GM19463 (cell line): Measurements from ENCODE around the gene TMPRSS7.

Experiments used
- ATAC-seq: cut with Tn5 transposase; IDR thresholded peaks from one replicate; pipeline ENCODE4 v1.9.1; 2021; ENCODE audit warnings: mild to moderate bottlenecking, moderate library complexity; ENCODE audit not compliant: unreplicated experiment

TMPRSS7 gene

DNA sequence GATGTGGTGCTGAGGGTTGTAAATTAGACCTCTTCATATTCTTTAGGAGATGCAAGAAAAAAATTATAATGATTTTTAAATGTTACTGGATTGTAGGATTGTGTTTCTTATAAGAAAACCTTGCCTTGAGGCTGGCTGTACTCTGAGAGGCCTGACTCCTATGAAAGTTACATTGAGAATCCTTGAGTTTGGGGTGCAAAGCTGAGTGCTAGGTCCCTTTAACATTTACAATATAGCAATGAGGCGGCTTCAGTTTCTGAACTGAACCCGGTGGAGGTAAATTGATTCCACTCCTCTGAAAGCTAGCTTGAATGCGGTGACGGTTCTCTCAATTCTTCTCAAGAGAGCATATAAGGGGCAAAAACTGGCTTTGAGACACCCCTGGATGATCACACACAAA lies at the start of gene TMPRSS7:
TMPRSS7 (plus strand) TSS at position 301 of the 400 bp plus-strand sequence. CDS start 110 bp downstream, outside the sequence.
- no peak for ATAC-seq

DNA sequence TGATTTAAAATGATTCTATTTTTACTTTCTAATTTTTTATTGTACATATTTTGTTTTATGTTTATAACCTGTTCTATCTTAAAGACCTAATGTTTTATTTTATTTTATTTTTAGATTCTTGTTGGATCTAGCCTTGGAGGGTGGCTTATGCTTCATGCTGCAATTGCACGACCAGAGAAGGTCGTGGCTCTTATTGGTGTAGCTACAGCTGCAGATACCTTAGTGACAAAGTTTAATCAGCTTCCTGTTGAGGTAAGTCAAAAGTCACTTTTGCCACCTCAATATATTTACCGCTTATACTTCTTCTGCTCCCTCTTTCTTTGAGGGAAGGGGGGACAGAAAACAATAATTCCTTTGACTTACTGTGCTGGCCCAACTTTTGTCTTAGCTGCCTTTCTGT lies 47.7 kb upstream of the TMPRSS7 start:
- no peak for ATAC-seq

- ATAC-seq = peak; percentile 95
Observed at GRCh38 chr3:111989061-111989678, 45.4 kb upstream of the TMPRSS7 start.

DNA sequence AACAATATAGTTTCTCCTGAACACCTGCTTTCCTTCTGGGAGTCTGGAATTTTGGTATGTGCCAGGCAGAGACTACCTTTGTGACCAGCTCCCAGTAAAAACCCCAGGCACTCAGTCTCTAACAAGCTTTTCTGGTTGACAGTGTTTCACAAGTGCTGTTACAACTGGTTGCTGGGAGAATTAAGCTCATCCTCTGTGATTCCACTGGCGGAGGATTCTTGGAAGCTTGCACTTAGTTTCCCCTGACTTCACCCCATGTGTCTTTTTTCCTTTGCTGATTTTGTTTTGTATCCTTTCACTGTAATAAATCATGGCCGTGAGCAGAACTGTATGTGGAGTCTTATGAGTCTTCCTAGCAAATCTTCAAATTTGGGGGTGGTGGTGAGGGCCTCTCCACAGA lies 41.5 kb upstream of the TMPRSS7 start:
- no peak for ATAC-seq

GRCh38 chr3:111998636-111999483 lies 35.7 kb upstream of the TMPRSS7 start, which contains the start of gene TAGLN3:
TSS of gene TAGLN3 (plus strand) at chr3:111998922. CDS start at chr3:111999423, 501 bp downstream.
- peak; percentile 55 for ATAC-seq

GRCh38 chr3:111999484-112000324 lies 34.8 kb upstream of the TMPRSS7 start:
- ATAC-seq = peak; percentile 43

- ATAC-seq = no peak
Observed at GRCh38 chr3:112000367-112000771, 34.2 kb upstream of the TMPRSS7 start.

DNA sequence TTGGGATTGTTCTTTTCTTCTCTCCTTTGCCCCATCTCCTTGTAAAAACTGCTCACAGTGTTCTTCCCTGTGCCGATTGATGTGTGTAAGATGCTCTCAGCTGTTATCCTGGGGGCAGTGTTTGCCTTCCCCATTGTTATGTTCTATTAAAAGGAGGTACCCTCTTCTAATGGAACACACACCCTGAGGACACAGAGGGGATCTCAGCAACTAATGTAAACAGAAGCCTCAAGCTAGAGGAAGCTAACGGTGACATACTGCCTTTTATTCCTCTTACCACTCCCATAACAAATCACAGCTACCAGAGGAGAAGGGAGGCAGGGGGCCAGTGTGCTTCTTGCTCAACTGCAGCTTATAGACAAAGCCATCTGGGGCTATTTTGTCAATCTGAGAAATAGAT lies 33.6 kb upstream of the TMPRSS7 start:
- ATAC-seq = no peak

- no peak for ATAC-seq
Observed at GRCh38 chr3:112001526-112001925, 33.0 kb upstream of the TMPRSS7 start.

DNA sequence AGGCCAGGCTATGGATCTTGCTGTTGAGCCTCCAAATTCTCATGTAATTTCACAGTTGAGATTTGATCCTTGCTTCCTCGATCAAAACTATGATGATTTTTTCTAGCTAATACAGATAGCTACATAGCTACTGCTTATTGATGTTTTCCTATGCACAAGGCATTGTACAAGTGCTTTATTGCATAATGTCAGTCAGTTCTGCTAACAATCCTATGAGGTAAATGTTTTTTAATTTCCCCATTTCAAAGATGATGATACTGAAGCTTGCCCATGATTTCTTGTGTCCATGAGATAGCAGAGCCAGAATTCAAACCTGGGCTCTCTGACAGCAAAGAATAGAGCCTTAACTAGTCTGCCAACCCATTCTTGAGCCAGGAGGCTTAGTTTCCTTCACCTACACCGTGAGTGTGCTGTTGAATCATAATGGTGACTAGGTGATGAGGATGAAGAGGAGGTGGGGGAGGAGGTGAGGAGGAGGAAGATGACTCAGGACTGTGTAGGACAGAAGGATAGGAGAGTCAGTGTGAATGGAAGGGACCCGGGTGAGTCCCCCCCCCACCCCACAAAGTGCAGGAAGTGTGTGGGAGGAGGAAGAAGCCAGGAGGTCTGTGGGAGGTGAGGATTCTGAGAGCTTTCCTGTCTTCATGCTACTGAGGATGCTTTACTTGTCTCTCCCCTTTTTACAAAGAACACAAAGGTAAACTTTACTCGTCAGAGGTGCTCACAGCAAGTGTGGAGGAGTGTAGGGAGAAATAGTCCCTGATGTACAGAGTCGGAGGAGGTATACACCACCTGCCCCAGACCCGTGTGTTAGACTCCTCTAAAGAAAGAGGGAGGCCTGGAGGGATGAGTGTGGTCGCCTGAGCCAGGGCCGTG lies 32.2 kb upstream of the TMPRSS7 start:
- no peak for ATAC-seq

DNA sequence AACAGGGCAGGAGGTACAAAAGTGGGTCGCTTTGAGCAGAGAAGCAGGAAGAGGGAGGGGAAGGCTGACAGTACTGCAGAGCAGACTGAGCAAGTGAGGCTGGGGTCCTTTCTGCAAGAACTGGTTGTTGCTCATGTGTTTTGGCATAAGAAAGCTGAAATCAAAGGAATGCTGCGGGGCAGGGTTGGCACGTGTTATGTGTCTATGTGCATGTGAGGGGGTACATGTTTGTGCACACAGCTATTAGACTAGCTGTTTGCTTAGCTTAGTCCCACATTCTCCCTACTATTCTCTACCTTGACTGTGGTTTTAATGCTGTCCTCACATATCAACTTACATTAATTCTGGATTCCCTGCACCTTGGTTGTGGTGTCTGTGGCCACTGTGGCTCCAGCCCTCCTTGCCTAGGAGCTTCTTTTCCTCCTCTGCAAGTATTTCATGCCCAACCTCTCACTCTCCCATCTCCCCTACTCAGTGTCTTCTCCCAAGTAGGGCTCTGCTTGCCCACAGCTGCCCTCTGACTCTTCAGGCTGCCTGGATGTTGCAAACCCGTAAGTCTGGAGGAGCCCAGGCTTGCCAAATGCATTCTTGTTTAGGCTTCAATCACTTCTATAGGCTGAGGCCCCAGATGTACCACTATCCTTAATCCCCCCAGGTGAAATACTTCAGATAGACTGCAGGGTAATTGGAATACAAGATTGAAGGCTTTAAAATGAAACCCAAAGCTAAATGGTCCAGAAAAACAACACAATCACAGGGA lies 31.0 kb upstream of the TMPRSS7 start:
- no peak for ATAC-seq

DNA sequence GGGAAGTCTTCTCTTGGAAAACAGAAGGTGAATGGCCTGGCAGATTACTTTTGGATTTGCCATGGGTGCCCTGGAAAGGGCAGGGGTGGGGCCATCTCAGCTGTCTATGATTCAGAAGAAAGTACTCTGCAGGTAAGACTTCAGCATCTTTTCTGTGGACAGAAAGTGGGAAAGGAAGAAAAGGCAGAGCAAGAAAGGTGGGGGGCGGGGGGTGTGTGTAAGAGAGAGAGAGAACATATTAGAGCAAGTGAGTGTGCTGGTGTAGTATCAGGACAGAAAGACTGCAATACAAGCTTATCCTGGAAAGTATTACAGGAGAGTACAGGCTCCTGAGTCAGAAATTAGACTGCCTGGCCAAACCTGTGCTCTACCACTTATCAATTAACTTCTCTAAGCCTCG lies 30.3 kb upstream of the TMPRSS7 start:
- no peak for ATAC-seq

DNA sequence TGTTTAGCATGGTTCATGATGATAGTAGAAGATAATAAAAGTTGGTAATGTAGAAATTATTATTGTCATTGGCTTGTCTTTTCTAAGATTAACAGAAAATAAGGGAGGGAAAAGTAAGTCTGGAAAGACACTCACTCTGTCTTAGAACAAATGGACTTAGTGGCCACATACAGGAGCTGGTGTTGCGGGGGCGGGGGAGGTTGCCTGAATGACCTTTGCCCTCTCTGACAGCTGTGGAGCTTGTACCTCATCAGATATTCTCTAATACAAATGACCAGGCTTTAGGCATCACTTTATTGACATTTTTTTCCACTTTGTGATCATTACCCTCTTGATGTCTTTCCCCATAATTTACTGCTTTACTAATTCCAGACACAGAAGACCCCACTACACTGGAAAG lies 29.9 kb upstream of the TMPRSS7 start:
- no peak for ATAC-seq

DNA sequence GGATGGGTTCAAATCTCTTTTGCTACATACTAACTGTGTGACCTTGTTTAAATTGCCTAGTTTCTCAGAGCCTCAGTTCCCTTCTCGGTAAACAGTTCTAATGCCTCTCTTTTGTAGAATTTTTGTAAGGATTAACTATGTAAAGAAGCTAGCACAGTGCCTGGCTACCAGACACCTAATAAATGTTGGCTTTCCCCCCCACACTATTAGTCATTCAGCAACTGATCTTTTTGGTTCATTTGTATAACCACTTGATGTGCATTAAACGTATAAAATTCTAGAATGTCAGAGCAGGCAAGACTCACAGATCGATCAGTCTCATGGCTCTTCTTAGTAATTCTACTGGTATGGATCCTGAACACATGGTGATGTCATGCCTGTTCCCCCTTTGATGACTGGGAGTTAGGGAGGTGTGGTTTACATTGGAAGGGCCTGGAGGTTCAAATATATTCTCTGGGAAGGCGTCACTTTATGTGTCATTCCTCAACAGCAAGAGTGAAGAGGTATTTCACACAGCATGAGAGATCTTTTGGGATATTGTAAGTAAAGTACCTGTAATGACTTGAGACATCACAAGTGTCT lies 29.4 kb upstream of the TMPRSS7 start:
- peak; percentile 64 for ATAC-seq

DNA sequence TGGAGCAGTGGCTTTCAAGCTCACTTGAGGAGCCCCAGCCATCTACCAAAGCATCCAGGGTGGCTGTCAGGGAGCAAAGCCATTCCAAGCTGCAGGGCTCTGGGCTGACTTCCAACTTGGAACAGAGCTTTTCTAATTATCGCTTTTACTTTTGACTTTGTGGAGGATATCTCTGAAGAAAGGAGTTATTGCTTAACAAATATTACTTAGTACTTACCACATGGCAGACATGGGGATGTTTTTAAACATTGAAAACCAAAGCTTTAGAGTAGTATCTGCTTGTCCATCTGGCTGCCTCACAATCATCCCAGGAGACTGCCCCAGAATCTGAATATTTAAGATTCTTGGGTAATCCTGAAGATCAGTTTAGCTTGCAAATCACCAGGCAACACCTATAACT lies 26.9 kb upstream of the TMPRSS7 start:
- ATAC-seq = no peak

- no peak for ATAC-seq
Observed at GRCh38 chr3:112009670-112010069, 24.9 kb upstream of the TMPRSS7 start.

- no peak for ATAC-seq
Observed at GRCh38 chr3:112010636-112011035, 23.9 kb upstream of the TMPRSS7 start.

GRCh38 chr3:112011376-112011940 lies 23.1 kb upstream of the TMPRSS7 start:
- ATAC-seq = no peak
